Brain microvascular endothelial cell (primary cell): Measurements from ENCODE around the gene GRM8.

ENCODE experiments used
- DNase-seq: peaks from one replicate; pipeline ENCODE4 v3.0.0-alpha.2; 2020
- H3K27ac ChIP-seq: fragments of 250-450 bp; sonication (Bioruptor Pico); 2 replicates; pipeline ENCODE4 v1.5.1; 2020; ENCODE audit warnings: mild to moderate bottlenecking, moderate library complexity
- H3K27me3 ChIP-seq: fragments of 250-450 bp; sonication (Bioruptor Pico); replicated peaks from 2 replicates; pipeline ENCODE4 v1.5.1; 2020; ENCODE audit warnings: mild to moderate bottlenecking
- H3K36me3 ChIP-seq: fragments of 250-450 bp; sonication (Bioruptor Pico); replicated peaks from 2 replicates; pipeline ENCODE4 v1.5.1; 2020; ENCODE audit warnings: mild to moderate bottlenecking
- H3K4me3 ChIP-seq: 2 replicates; pipeline ENCODE4 v1.5.1; 2011; ENCODE audit warnings: low read depth, mild to moderate bottlenecking, control low read depth, low read length, moderate library complexity
- CTCF ChIP-seq: IDR thresholded peaks from 2 replicates; pipeline ENCODE4 v1.5.1; 2011; ENCODE audit warnings: low read depth, mild to moderate bottlenecking, moderate library complexity, low read length, control low read depth, inconsistent platforms; ENCODE audit errors: missing control alignments
- in situ Hi-C: cut with HindIII; loops from 2 replicates; pipeline ENCODE4 v1.10.0; 2017; ENCODE audit warnings: low sequenced_read_pairs, low pct_ligation_motif_present

The GRM8 gene

DNA sequence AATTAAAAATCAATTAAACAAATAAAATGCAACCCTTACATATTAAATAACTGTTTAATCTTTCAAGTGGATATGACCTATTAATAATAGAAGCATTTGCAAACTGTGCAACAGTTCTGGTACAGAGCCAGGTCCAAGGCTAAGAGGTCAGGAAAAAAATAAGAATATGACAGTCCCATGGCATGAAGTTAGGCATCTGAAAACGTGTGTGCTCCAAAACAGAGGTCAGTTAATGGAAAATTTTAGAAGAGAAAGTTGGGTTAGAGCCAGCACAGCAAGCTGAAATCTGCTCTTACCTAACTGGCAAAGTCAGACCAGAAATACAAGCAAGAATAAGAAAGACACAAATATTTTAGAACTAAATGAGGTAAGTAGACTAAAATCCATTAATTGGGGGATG, 757.7 kb downstream of the GRM8 start:
- Histone ChIP-seq H3K27ac (no peak overlapping the region), H3K27me3 (no peaks in the 10 kb centered on the region), H3K4me3 (no peak overlapping the region), H3K36me3 (no peaks in the 10 kb centered on the region)
- TF ChIP-seq CTCF: no peak
- in situ Hi-C loops: no loop called here
- DNase-seq: no peak

DNA sequence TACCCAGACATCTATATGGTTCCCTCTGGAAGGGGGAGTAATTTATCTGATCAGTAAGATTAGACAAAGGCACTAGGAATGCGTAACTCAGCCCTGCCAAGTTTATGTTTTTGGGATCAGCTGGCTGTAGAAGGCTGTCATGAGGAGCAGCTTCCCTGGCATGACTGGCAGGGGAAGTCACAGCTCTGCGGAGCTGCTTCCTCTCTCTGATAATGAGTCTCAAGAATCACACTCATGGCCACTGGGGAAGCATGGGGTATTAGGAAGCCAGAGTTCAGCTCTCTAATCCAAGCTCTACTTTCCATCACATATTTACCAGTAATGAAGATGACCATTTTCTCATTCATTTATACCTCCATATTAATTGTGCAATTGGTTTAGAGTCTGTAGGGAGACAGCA, 758.9 kb downstream of the GRM8 start:
- Histone ChIP-seq H3K27me3 (no peaks in the 10 kb centered on the region), H3K4me3 (no peak overlapping the region), H3K27ac (no peak overlapping the region), H3K36me3 (no peaks in the 10 kb centered on the region)
- no peak for DNase-seq
- in situ Hi-C loops: no loop called here
- no peak for TF ChIP-seq CTCF

DNA sequence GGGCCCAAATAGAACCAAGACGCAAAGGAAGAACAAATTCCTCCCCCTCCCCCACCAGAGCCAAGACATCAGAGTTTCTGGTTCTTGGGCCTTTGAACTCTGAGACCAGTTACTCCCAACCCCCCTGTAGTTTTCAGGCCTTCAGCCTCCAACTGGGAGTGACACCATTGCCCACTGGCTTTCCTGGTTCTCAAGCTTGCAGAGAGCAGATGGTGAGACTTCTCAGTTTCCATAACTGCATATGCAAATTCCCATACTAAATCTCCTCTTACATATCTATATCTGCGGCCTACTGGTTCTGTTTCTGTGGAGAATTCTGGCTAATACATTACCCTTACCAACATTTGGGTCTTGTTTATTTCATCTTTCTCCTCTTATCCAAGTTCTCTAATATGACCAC, 762.9 kb downstream of the GRM8 start:
- Histone ChIP-seq H3K27ac (no peak overlapping the region), H3K27me3 (no peaks in the 10 kb centered on the region), H3K4me3 (no peak overlapping the region), H3K36me3 (no peaks in the 10 kb centered on the region)
- DNase-seq: no peak
- in situ Hi-C loops: no loop called here
- no peak for TF ChIP-seq CTCF

DNA sequence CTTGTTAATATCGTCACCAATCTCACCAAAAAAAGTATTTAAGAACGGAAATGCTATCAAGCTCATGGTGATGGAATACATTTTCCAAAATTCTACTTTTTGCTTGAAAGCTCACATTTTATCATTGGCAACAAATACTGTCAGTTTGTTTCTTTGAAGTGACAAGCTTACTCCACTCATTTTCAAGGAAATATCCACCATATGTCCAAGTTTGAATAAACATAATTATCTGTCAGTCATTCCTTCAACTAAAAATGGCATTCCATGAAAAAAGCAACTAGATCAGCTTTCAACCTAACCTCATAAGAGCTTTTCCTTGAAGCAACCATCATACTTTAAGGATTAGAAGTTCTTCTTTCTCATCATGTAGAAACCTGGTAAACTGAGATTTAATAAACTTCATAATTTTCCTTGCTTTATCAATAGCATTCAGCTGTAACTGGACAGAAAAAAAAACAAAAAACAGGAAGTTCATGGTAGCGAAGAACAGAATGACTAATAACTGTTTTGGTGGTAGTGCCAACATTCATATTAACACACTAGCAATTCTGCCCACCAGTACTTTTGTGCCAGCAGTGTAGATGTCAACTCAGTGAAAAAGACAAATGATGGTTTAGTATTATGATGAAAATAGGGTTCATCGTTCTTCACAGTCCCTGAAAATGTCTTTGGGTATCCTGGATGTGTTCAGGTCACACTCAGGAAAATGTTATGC, 764.9 kb downstream of the GRM8 start:
- DNase-seq: no peak
- Histone ChIP-seq H3K27ac (no peak overlapping the region), H3K4me3 (no peak overlapping the region), H3K36me3 (no peaks in the 10 kb centered on the region), H3K27me3 (no peaks in the 10 kb centered on the region)
- no peak for TF ChIP-seq CTCF
- in situ Hi-C loops: no loop called here

DNA sequence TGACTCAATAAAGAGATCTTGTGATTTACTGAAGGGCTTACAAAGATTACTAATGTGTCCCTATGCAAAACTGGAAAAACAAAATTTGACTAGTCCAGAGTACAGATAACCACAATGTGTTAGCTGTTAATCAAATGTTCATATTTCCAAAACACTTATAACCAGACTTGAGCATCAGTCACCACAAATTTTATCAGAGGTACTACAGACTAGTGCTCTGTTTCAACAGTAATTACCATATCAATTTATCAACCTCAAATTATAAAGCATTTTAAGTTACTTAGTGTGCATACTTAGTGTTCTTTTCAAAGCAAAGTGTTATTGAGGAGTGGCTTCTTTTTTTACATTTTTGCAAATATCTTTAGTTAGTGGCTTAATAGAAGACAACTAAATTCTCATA, 765.9 kb downstream of the GRM8 start:
- H3K27me3 ChIP-seq: no peaks in the 10 kb centered on the region
- DNase-seq: no peak
- TF ChIP-seq CTCF: no peak
- no peak overlapping the region for H3K27ac ChIP-seq
- H3K36me3 ChIP-seq: no peaks in the 10 kb centered on the region
- in situ Hi-C loops: no loop called here
- H3K4me3 ChIP-seq: no peak overlapping the region

DNA sequence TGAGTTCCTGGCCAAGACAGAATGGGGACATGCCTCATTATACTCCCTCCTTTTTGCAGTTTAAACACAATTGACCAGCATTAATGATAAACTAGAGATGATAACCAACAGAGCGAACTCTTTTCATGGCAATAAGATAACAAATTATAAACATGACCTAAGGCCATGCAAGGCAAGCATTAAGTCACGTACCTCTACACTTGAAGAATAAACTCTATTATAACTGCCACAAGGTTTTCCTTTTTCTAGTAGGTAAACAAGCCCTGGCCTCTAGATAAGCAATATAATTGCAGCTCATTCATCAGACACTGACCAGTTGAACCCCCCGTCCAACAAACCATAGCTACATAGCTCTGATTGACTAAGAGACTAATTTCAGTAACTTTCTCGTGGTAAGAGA, 767.0 kb downstream of the GRM8 start:
- Histone ChIP-seq H3K4me3 (no peak overlapping the region), H3K27ac (no peak overlapping the region), H3K36me3 (no peaks in the 10 kb centered on the region), H3K27me3 (no peaks in the 10 kb centered on the region)
- in situ Hi-C loops: no loop called here
- no peak for DNase-seq
- no peak for TF ChIP-seq CTCF
